ENCODE measurements around the gene ANKRD29. TPM values are rescaled to one million over a fixed set of nuclear protein-coding genes. Genes with fewer than 3 reads are reported as not detected.
"Not testable (repeated sequence)": the region's sequence is repeated elsewhere in the genome, so short reads cannot be mapped to it uniquely, and the experiment has no call there.

The ANKRD29 gene
- total RNA-seq, 1 donor from 2014 or later: 14.0 TPM

- Histone ChIP-seq H3K4me3 (ENCODE audit: low read depth, low read length) (no peak overlapping the region), H3K27me3 (ENCODE audit: control insufficient read depth, insufficient read depth, low read length) (no peaks in the 10 kb centered on the region), H3K36me3 (ENCODE audit: control insufficient read depth, insufficient read depth, low read length) (peaks cover 8% of the 10 kb centered on the region)
- peak; percentile 87 for DNase-seq (ENCODE audit: low read depth)
- no peak for TF ChIP-seq CTCF (IDR thresholded peaks at IDR 0.05; ENCODE audit: insufficient read depth, low read length, severe bottlenecking)
- no peak for FAIRE-seq
Measured at GRCh38 chr18:23578891-23579653, 83.6 kb downstream of the ANKRD29 start.

- no peak for TF ChIP-seq CTCF (IDR thresholded peaks at IDR 0.05; ENCODE audit: insufficient read depth, low read length, severe bottlenecking)
- Histone ChIP-seq H3K27me3 (ENCODE audit: control insufficient read depth, insufficient read depth, low read length) (no peaks in the 10 kb centered on the region), H3K36me3 (ENCODE audit: control insufficient read depth, insufficient read depth, low read length) (peaks cover 8% of the 10 kb centered on the region), H3K4me3 (ENCODE audit: low read depth, low read length) (no peak overlapping the region)
- FAIRE-seq (no peak), DNase-seq (ENCODE audit: low read depth) (no peak)
Measured at GRCh38 chr18:23578067-23578701, 84.5 kb downstream of the ANKRD29 start.

- H3K4me3 ChIP-seq (ENCODE audit: low read depth, low read length); DNase-seq (ENCODE audit: low read depth); H3K27me3 ChIP-seq (ENCODE audit: control insufficient read depth, insufficient read depth, low read length); FAIRE-seq: not testable (repeated sequence)
- H3K36me3 ChIP-seq (ENCODE audit: control insufficient read depth, insufficient read depth, low read length): peaks cover 11% of the 10 kb centered on the region
Measured at GRCh38 chr18:23577521-23577920, 85.2 kb downstream of the ANKRD29 start.

GRCh38 chr18:23575309-23575651 lies 87.4 kb downstream of the ANKRD29 start:
- DNase-seq (ENCODE audit: low read depth) (no peak), FAIRE-seq (no peak)
- no peak for TF ChIP-seq CTCF (IDR thresholded peaks at IDR 0.05; ENCODE audit: insufficient read depth, low read length, severe bottlenecking)
- Histone ChIP-seq H3K27me3 (ENCODE audit: control insufficient read depth, insufficient read depth, low read length) (no peaks in the 10 kb centered on the region), H3K4me3 (ENCODE audit: low read depth, low read length) (no peak overlapping the region), H3K36me3 (ENCODE audit: control insufficient read depth, insufficient read depth, low read length) (peaks cover 18% of the 10 kb centered on the region)

GRCh38 chr18:23574611-23575308 lies 88.0 kb downstream of the ANKRD29 start:
- Histone ChIP-seq H3K36me3 (ENCODE audit: control insufficient read depth, insufficient read depth, low read length) (peaks cover 19% of the 10 kb centered on the region), H3K4me3 (ENCODE audit: low read depth, low read length) (no peak overlapping the region), H3K27me3 (ENCODE audit: control insufficient read depth, insufficient read depth, low read length) (no peaks in the 10 kb centered on the region)
- FAIRE-seq (no peak), DNase-seq (ENCODE audit: low read depth) (no peak)
- no peak for TF ChIP-seq CTCF (IDR thresholded peaks at IDR 0.05; ENCODE audit: insufficient read depth, low read length, severe bottlenecking)
